Endometrium (tissue), 2 donors: ENCODE measurements around the gene SPATS2.

ENCODE experiments used
- FAIRE-seq: peaks from 2 replicates; lab custom pipeline; 2012; peaks lifted over from hg19 to GRCh38; lab: Jason Lieb, UNC
- donor health status: control.
- donor health status: control.

Gene SPATS2

GRCh38 chr12:49335955-49336644 lies 31.2 kb upstream of the SPATS2 start:
- no peak for FAIRE-seq

GRCh38 chr12:49336645-49337584 lies 30.3 kb upstream of the SPATS2 start, which contains the start of gene C1QL4:
C1QL4 (minus strand) TSS chr12:49337188; CDS start chr12:49336477, 711 bp downstream.
- FAIRE-seq, result no peak

GRCh38 chr12:49338830-49339463 lies 28.3 kb upstream of the SPATS2 start:
- FAIRE-seq, result no peak

- no peak for FAIRE-seq
Observed at GRCh38 chr12:49339464-49339861, 27.8 kb upstream of the SPATS2 start.

GRCh38 chr12:49340095-49340870 lies 27.0 kb upstream of the SPATS2 start:
- no peak for FAIRE-seq

- no peak for FAIRE-seq
Observed at GRCh38 chr12:49340971-49341776, 26.1 kb upstream of the SPATS2 start.

GRCh38 chr12:49341777-49342065 lies 25.5 kb upstream of the SPATS2 start:
- no peak for FAIRE-seq

- no peak for FAIRE-seq
Observed at GRCh38 chr12:49342066-49342913, 25.0 kb upstream of the SPATS2 start.

- FAIRE-seq, result no peak
Observed at GRCh38 chr12:49342914-49343731, 24.1 kb upstream of the SPATS2 start.

GRCh38 chr12:49344486-49345050 lies 22.7 kb upstream of the SPATS2 start:
- no peak for FAIRE-seq

- no peak for FAIRE-seq
Observed at GRCh38 chr12:49345051-49345824, 22.0 kb upstream of the SPATS2 start.

GRCh38 chr12:49345825-49346658 lies 21.2 kb upstream of the SPATS2 start:
- no peak for FAIRE-seq

- FAIRE-seq, result no peak
Observed at GRCh38 chr12:49346659-49347310, 20.5 kb upstream of the SPATS2 start, which contains the start of gene DNAJC22. DNAJC22 (plus strand) TSS chr12:49346888; CDS start chr12:49348873, 1,985 bp downstream.

GRCh38 chr12:49347311-49348193 lies 19.7 kb upstream of the SPATS2 start:
- FAIRE-seq, result no peak

- FAIRE-seq, result no peak
Observed at GRCh38 chr12:49348781-49349180, 18.5 kb upstream of the SPATS2 start.

GRCh38 chr12:49349266-49349665 lies 18.0 kb upstream of the SPATS2 start:
- FAIRE-seq, result no peak
